Epidermal melanocyte (primary cell): ENCODE measurements around the gene LRRC63.
A peak's percentile ranks its signal among the peaks of the same experiment; 100 is the strongest.

Experiments
- DNase-seq: peaks from one replicate; pipeline ENCODE4 v3.0.0; 2011; ENCODE audit warnings: low spot score; ENCODE audit not compliant: insufficient read length

Gene LRRC63

DNA sequence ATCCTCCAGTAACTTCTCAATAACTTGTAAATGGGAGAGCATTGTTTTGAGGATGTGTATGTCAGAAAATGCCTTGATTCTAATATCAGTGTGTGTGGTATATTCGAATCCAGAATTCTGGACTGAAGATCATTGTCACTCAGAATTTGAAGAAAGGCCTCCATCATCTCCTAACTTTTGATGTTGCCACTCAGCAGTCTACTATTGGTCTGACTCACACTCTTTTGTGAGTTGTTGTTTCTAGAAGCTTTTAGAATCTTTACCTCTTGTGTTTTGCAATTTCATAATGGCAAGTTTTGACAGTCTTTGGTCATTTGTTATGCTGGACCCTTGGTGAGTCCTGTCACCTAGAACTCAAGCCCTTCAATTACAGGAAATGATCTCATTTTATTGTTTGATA, 98.3 kb downstream of the LRRC63 start:
- no peak for DNase-seq

DNA sequence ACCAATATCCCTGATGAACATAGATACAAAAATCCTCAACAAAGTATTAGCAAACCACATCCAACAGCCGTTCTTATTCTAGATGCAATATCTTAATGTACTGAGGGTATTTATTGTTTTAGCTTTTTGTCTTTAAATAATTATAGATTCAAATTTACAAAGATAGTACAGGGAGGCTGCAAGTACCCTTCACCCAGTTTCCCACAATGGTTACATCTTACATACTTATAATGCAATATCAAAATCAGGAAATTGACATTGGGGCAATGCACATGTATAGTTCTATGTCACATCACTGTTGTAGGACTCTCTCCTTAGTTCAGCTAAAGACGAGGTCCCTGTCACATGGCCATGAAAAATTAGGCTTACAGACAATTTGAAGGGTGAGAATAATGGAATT, 99.5 kb downstream of the LRRC63 start:
- DNase-seq = no peak

- DNase-seq = no peak
These were observed 101.3 kb downstream of the LRRC63 start for GRCh38 chr13:46313024-46313423.

GRCh38 chr13:46313432-46314257, 101.9 kb downstream of the LRRC63 start:
- DNase-seq = no peak

- no peak for DNase-seq
These were observed 102.9 kb downstream of the LRRC63 start for GRCh38 chr13:46314587-46314986.

GRCh38 chr13:46315036-46315435, 103.3 kb downstream of the LRRC63 start:
- no peak for DNase-seq

- no peak for DNase-seq
These were observed 103.9 kb downstream of the LRRC63 start for GRCh38 chr13:46315491-46316075.

DNA sequence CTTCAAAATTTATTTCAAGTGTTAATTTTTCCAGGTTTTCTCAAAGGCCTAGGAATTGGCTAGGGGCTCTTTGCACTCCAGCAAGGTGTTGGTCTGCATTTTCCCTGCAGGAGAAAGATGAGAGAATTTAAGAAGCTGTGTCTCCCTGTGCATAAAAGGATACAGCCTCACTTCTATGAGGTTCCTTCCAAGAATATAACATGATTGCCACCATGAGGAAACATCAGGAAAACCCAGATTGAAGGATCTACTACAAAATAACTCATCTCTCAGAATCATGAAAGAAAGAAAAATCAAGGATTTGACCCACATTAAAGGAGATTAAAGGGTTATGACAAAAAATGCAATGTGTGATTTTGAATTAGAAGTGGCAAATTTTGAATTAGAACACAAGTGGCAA, 105.4 kb downstream of the LRRC63 start:
- DNase-seq = no peak

DNA sequence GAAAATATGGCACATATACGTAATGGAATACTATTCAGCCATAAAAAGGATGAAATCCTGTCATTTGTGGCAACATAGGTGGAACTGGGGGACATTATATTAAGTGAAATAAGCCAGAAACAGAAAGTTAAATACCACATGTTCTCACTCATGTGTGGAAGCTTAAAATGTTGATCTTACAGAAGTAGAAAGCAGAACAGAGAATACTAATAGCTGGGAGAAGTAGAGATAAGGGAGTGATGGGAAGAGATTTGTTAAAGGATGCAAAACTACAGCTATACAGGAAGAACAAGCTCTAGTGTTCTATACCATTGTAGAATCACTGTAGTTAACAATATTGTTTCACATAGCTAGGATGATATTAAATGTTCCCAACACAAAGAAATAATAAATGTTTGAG, 107.3 kb downstream of the LRRC63 start:
- DNase-seq = no peak

GRCh38 chr13:46320406-46320805, 108.7 kb downstream of the LRRC63 start:
- DNase-seq = no peak

DNA sequence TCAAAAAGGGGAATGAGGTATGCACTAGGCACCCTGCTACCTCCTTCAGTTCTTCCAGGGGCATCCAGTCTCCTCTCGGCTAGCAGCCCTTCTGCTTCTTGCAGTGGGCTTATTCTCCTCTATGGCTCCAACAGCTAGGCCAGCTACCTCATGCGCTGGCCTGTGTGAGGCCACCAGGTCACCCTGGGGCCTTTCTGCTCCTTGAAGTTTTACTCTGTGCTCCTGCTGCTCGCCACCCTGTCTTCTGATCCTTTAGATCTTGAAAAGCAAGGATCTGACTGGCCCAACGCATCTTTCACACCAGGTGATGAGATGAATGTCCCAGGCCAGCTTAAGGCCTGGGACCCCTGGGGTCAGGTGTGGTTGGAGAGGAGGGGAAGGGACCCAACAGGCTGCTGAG, 109.1 kb downstream of the LRRC63 start:
- DNase-seq = no peak

- DNase-seq = peak; percentile 59
These were observed 109.9 kb downstream of the LRRC63 start for GRCh38 chr13:46321494-46322225.

- DNase-seq = no peak
These were observed 113.2 kb downstream of the LRRC63 start for GRCh38 chr13:46324976-46325375.
